GM21526 (cell line): ENCODE data around the gene ME1.
"Not testable (repeated sequence)": the region's sequence is repeated elsewhere in the genome, so short reads cannot be mapped to it uniquely, and the experiment has no call there.

ENCODE experiments used
- ATAC-seq: cut with Tn5 transposase; IDR thresholded peaks from one replicate; pipeline ENCODE4 v1.9.1; 2021; ENCODE audit warnings: moderate library complexity; ENCODE audit not compliant: unreplicated experiment, low FRiP score

ME1 gene

DNA sequence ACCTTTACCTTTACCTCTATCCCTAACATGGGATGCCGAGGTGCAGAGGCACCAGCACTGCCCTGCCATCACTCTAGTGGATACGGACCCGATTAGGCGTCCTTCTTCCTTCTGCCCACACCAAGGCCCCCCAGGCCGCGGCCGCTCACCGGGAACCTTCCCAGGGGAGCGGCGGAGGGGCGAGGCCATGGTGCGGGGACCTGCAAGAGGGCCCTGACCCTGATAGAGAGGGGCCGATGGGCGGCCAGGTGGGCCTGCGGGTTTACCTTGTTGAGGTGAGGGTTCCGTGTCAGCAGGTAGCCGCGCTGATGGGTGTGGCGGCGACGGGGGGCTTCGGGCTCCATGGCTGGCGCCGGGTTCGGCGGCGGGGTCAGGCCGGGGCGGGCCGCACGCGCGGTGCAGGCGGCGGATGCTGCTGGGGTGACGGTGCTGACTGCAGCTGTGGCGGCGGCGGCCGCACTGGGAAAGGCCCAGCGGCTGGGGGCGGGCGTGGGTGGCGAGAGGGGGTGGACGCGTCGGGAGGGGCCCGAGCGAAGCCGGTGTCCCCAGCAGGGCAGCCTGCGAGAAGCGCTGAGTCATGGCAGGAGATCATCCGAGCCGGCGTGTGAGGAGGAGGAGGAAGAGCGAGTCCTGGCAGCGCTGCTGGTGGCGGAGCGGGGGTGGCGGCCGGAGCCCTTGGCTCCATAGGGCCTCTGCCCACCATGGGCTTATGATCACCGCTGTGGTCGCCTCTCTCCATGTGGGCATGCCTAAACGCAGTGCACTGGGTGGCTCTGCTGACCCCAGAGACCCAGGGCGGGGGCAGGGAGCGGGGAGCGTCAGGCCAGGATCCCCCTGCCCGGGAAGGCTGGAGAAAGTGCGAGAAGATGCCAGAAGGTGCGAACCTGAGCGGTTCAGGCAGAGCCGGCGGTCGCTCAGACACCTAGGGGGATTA lies at the start of gene ME1:
ME1 (minus strand) TSS at position 441 of the 934 bp plus-strand sequence; CDS start at position 344, 97 bp downstream.
- peak; percentile 84 for ATAC-seq

GRCh38 chr6:83480470-83480869 lies 49.6 kb upstream of the ME1 start:
- no peak for ATAC-seq

DNA sequence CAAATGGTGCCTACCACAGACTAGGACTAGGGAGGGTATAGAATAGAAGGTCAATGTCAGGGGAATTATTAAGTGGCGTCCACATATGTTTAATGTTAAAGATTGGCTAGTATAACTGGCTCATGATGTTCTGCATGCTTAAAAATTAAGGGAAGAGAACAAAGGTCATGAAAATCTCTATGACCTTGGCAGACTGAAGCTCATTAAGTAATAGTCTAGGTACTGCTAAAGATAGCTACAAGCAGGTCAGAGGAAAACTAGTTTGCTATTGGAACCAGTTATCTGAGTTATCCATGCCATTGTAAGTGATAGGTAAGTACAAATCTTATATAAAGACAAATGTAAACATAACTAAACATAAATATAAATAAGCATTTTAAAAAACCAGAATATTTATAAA lies 48.5 kb upstream of the ME1 start:
- no peak for ATAC-seq

DNA sequence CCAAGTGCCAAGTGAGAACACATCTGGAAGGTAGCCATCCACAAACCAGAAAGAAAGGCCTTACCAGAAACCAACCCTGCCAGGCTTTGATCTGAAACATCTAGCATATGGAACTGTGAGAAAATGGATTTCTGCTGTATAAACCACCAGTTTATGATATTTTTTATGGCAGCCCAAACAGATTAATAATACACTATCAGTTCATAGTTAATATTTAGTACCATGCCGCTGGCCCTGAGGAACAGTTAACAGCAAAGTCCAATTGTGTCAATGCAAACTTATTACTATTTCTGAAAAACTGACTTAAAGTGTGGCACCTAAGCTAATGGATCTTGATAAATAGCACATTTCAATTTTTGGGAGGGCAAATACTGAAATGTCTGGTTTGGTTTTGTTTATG lies 46.1 kb upstream of the ME1 start:
- no peak for ATAC-seq

- ATAC-seq, result no peak
Observed at GRCh38 chr6:83474309-83474708, 43.5 kb upstream of the ME1 start.

- ATAC-seq, result no peak
Observed at GRCh38 chr6:83472767-83473166, 41.9 kb upstream of the ME1 start.

DNA sequence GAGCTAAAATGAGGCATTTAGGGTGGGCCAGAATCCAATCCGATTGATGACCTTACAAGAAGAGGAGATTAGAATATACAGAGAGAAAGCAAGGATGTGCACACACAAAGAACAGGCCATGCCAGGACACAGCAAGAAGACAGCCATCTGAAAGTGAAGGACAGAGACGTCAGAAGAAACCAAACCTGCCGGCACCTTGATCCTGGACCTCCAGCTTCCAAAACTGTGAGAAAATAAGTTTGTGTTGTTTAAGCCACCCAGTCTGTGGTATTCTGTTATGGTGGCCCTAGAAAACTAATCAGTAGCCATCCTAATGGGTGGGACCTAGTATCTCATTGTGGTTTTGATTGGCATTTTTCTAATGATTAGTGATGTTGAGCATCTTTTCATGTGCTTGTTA lies 39.7 kb upstream of the ME1 start:
- ATAC-seq, result no peak

DNA sequence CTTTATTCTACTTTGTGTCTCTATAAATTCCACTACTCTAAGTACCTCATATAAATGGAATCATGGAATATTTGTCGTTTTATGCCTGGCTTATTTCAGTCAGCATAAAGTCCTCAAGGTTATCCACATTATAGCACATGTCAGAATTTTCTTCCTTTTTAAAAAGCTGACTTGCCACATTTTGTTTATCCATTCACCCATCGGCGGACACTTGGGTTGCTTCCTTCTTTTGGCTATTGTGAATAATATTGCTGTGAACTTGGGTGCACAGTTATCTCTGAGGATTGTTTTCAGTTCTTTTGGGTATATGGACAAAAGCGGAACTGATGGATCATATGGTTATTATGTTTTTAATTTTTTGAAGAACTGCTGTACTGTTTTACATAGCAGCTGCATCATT lies 39.1 kb upstream of the ME1 start:
- no peak for ATAC-seq

- ATAC-seq, result no peak
Observed at GRCh38 chr6:83467620-83468036, 36.8 kb upstream of the ME1 start.

DNA sequence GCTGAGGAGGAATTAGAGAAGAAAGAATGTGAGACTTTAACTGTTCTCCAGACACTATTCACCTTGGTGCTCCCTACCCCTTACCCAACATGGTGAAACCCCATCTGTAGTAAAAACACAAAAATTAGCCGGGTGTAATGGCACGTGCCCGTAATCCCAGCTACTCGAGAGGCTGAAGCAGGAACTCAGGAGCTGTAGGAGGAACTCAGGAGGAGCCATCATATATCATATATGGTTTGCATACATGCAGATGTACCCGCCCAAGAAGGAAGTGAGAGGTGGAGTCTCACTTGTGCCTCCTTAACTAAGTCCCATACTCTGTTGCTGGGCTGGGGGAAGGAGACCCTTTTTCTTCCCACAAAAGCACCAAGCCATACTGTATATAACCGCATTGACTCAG lies 35.5 kb upstream of the ME1 start:
- no peak for ATAC-seq

DNA sequence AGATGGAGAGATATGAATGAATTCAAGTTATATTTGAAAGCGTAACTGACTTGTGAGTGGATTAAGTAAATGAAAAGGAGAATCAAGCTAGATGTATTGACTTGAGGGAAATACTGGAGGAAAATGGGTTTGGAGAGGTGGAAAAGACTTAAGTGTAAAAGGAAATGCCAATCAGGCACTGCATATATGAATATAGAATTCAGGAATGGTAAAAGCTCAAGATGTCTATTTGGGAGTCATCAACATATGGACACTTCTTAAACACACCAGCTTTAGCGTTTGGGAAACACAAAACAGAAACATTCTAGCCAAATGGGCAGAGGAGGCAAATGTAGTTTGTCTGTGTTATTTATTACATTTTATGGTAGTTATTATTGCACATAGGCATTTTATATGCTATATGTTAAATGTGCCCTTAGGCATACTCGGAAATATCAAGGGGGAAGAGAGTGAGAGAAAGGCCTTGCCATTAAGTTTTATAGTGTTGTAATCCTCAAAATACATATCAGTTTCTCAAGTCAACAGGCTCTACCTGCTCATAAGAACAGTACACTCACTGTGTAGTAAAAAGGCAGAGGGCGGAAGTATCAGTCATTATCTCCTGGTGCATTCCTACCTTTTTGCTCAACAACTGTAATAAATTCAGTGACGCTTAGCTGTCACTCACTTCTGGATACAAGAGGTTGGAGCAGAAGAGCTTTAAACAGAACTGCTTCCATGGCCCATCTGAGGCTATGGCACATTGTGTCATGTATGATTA lies 33.7 kb upstream of the ME1 start:
- ATAC-seq, result no peak

- ATAC-seq, result no peak
Observed at GRCh38 chr6:83463886-83464285, 33.0 kb upstream of the ME1 start.

GRCh38 chr6:83462524-83462923 lies 31.7 kb upstream of the ME1 start:
- ATAC-seq, result no peak

DNA sequence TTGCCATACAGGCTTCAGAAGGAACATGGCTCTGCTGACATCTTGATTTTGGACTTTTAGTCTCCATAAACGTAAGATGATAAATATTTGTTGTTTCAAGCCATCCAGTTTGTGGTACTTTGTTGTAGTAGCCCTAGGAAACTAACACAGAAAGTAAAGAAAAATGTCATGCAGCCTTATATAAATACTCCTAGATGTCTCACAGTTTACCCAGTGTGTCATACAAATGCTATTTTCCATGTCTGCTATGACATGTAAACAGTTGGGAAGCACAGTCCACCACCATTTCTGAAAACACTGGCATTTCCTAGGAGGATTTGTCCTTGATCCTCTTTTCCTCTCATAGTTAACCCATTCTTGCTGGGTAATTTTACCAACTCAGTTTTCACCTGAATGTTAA lies 30.6 kb upstream of the ME1 start:
- ATAC-seq, result no peak

DNA sequence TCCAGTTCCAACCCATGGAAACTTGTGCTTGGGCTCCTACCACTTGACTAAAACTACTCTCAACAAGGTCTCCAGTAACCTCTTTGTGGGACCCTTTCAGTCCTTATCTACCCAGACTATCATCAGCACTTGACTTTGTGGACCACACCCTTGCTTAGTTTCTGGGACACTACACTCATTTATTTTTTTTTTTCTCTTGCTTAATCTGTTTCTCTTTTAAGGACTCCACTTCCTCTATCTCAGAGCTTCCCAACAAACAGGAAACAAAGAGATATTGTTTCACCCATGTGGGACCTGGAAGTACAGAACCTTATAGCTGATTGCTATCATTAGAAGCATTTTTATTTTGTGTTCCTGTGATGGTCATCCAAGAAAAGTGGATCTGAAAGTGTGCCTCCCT lies 28.8 kb upstream of the ME1 start:
- no peak for ATAC-seq

GRCh38 chr6:83450015-83450414 lies 19.2 kb upstream of the ME1 start:
- not testable (repeated sequence) for ATAC-seq

GRCh38 chr6:83444086-83444699 lies 13.3 kb upstream of the ME1 start:
- not testable (repeated sequence) for ATAC-seq

DNA sequence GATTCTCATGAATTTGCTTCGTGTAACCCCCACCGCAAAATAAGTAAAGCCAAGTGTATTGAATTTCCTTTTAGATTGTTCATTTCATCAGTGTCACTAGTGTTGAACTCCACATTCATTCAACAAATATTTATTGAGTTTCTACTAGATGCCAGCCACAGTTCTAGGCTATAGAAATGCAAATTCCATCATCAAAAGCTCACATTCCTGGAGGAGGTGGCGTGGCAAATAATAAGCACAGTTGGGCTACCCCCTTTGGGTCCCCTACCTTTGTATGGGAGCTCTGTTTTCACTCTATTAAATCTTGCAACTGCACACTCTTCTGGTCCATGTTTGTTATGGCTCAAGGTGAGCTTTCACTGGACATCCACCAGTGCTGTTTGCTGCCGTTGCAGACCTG lies 12.7 kb upstream of the ME1 start:
- ATAC-seq, result no peak

DNA sequence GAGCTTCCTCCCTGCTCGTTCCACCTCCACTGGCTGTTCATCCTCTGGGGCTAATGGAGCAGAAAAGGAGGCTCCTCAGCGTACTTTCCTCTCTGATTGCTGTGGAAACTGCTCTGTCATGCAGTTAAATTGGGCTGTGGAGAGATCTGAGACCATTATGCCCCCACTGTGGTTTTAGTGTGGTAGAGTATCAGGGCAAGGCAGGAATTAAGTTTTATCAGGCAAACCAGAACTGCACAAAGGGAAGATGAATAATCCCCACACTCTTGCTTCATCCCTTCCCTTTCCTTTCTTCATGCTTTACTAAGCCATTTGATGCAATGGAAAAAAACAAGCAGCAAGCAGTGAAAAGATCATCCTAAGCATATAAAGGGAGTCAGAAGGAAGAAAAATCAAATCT lies 11.9 kb upstream of the ME1 start:
- ATAC-seq, result no peak

- ATAC-seq, result no peak
Observed at GRCh38 chr6:83439201-83439600, 8.3 kb upstream of the ME1 start.

GRCh38 chr6:83436674-83437073 lies 5.8 kb upstream of the ME1 start:
- ATAC-seq, result no peak
